HCT116 (cell line): ENCODE results near the gene DLX2. TPM values are rescaled to one million over a fixed set of nuclear protein-coding genes. Genes with fewer than 3 reads are reported as not detected.

ENCODE experiments used
- ATAC-seq: fragments of 200-7000 bp; cut with Tn5 transposase; 2 replicates; pipeline ENCODE4 v1.9.1; 2020; ENCODE audit warnings: mild to moderate bottlenecking, moderate library complexity
- BruUV-seq: library from RNA; stranded (reverse); fragments of 400-500 nt; replicated peaks from 2 replicates; lab custom pipeline; 2021; lab: Mats Ljungman, UMichigan
- CTCF ChIA-PET: fragments of 300-600 bp; sonication (Branson Sonifier 250); formaldehyde crosslinking; loops from one replicate; lab custom pipeline; 2021; ENCODE audit warnings: antibody characterized with exemption; lab: Charles Lee
- POLR2A ChIA-PET: fragments of 300-600, 350-600 bp; sonication (Branson Sonifier 250); formaldehyde crosslinking; loops from one replicate; lab custom pipeline; 2021; ENCODE audit warnings: antibody characterized with exemption; lab: Charles Lee
- RAD21 ChIA-PET, 2 experiments: fragments of 300-600 bp; sonication (Branson Sonifier 250); formaldehyde crosslinking; loops; one replicate each; lab custom pipeline; 2023; ENCODE audit warnings: low total read pairs in 2 of 2; ENCODE audit not compliant: uncharacterized antibody in 2 of 2, unreplicated experiment in 2 of 2, low non-redundant PET in 1 of 2; lab: Charles Lee
- DNase-seq: peaks from one replicate; pipeline ENCODE4 v3.0.0-alpha.2; 2010; ENCODE audit warnings: low read depth, low spot score
- H2AFZ ChIP-seq: fragments of 200-600 bp; shearing (Covaris generic), sonication (generic); 2 replicates; pipeline ENCODE4 v1.6.1; 2017; ENCODE audit warnings: low read depth, mixed run types, mixed read lengths, antibody characterized with exemption, low read length; ENCODE audit not compliant: poor library complexity, severe bottlenecking
- H3K27ac ChIP-seq: 2 replicates; pipeline ENCODE4 v1.5.1; 2012; ENCODE audit warnings: low read depth, low read length
- H3K27me3 ChIP-seq: fragments of 200-600 bp; sonication (generic); 2 replicates; pipeline ENCODE4 v1.6.1; 2016; ENCODE audit warnings: mixed run types, low read length, mixed read lengths; ENCODE audit not compliant: insufficient read depth
- H3K36me3 ChIP-seq, 2 experiments: fragments of 200-500 bp in 1 of 2; fragments of 200-600 bp in 1 of 2; sonication (Bioruptor generic) in 1 of 2; sonication (generic) in 1 of 2; 2 replicates each; pipeline versions ENCODE4 v1.5.1 to v1.6.1; 2014 to 2016; ENCODE audit warnings: low read length in 2 of 2, inconsistent platforms in 1 of 2, mixed read lengths in 1 of 2, mixed run types in 1 of 2; ENCODE audit not compliant: insufficient read depth in 2 of 2, control insufficient read depth in 1 of 2
- H3K4me1 ChIP-seq, 2 experiments: fragments of 200-600 bp in 1 of 2; sonication (generic) in 1 of 2; 2 replicates each; pipeline versions ENCODE4 v1.5.1 to v1.6.1; 2012 to 2017; ENCODE audit warnings: low read length in 2 of 2, inconsistent platforms in 1 of 2, mild to moderate bottlenecking in 1 of 2, mixed read lengths in 1 of 2, mixed run types in 1 of 2, moderate library complexity in 1 of 2; ENCODE audit not compliant: insufficient read depth in 2 of 2, control insufficient read depth in 1 of 2
- H3K4me2 ChIP-seq: fragments of 200-600 bp; sonication (generic); 2 replicates; pipeline ENCODE4 v1.6.1; 2017; ENCODE audit warnings: mixed run types, low read length, mixed read lengths
- H3K4me3 ChIP-seq, 2 experiments: fragments of 200-600 bp in 1 of 2; sonication (generic) in 1 of 2; replicated peaks in 1 of 2; 2 replicates each; pipeline ENCODE4 v1.5.1; 2011 to 2016; ENCODE audit warnings: low read length in 2 of 2, control low read depth in 1 of 2, low read depth in 1 of 2, mild to moderate bottlenecking in 1 of 2, mixed read lengths in 1 of 2, mixed run types in 1 of 2
- H3K79me2 ChIP-seq: fragments of 200-600 bp; sonication (generic); 2 replicates; pipeline ENCODE4 v1.6.1; 2017; ENCODE audit warnings: mild to moderate bottlenecking, mixed run types, low read length, moderate library complexity, mixed read lengths; ENCODE audit not compliant: insufficient read depth
- H3K9ac ChIP-seq: fragments of 200-600 bp; sonication (generic); 2 replicates; pipeline ENCODE4 v1.6.1; 2016; ENCODE audit warnings: low read length, mixed read lengths
- H3K9me2 ChIP-seq: fragments of 200-600 bp; sonication (generic), shearing (Covaris generic); 2 replicates; pipeline ENCODE4 v1.6.1; 2017; ENCODE audit warnings: mixed run types, mild to moderate bottlenecking, moderate library complexity; ENCODE audit not compliant: insufficient read depth
- H3K9me3 ChIP-seq, 2 experiments: fragments of 200-500 bp in 1 of 2; fragments of 200-600 bp in 1 of 2; sonication (Bioruptor generic) in 1 of 2; sonication (generic) in 1 of 2; 2 replicates each; pipeline ENCODE4 v1.6.1; 2014 to 2017; ENCODE audit warnings: low read length in 2 of 2, mixed read lengths in 2 of 2, inconsistent platforms in 1 of 2, low read depth in 1 of 2, mild to moderate bottlenecking in 1 of 2, mixed run types in 1 of 2, moderate library complexity in 1 of 2; ENCODE audit not compliant: control insufficient read depth in 1 of 2, insufficient read depth in 1 of 2
- H4K20me1 ChIP-seq: fragments of 200-600 bp; sonication (generic), shearing (Covaris generic); 2 replicates; pipeline ENCODE4 v1.6.1; 2017; ENCODE audit warnings: mixed run types, mild to moderate bottlenecking, moderate library complexity; ENCODE audit not compliant: insufficient read depth
- ATF3 ChIP-seq: IDR thresholded peaks from 2 replicates; pipeline ENCODE4 v1.6.1; 2012
- CBX3 ChIP-seq: IDR thresholded peaks from 2 replicates; pipeline ENCODE4 v1.6.1; 2012; ENCODE audit warnings: low read depth
- CEBPB ChIP-seq: IDR thresholded peaks from 2 replicates; pipeline ENCODE4 v1.6.1; 2012; ENCODE audit warnings: low read depth
- EGR1 ChIP-seq: IDR thresholded peaks from 2 replicates; pipeline ENCODE4 v1.6.1; 2012; ENCODE audit warnings: low read depth
- ELF1 ChIP-seq: IDR thresholded peaks from 2 replicates; pipeline ENCODE4 v1.6.1; 2012; ENCODE audit warnings: low read depth, borderline replicate concordance
- REST ChIP-seq: IDR thresholded peaks from 2 replicates; pipeline ENCODE4 v1.6.1; 2012; ENCODE audit warnings: low read depth
- ZFX ChIP-seq: fragments of 450-650 bp; IDR thresholded peaks from 2 replicates; pipeline ENCODE4 v1.6.1; 2017
- intact Hi-C: fragments of 100-400 bp; cut with micrococcal nuclease; formaldehyde crosslinking; loops from 2 replicates; pipeline ENCODE4 v1.10.0; 2022
- total RNA-seq: library from RNA; stranded (reverse); gene quantifications from one replicate; pipeline ENCODE4 v1.2.1, GENCODE V29; 2021; ENCODE audit not compliant: unreplicated experiment

The DLX2 gene
- total RNA-seq, 1 experiment from 2014 or later: 3.7 TPM

GRCh38 chr2:172079838-172080640 is 22.7 kb downstream of the DLX2 start:
- H3K4me3 ChIP-seq: no peak overlapping the region
- intact Hi-C loops: no loop called here
- no peaks in the 10 kb centered on the region for H3K9me3 ChIP-seq
- no peak overlapping the region for H2AFZ ChIP-seq
- no peak overlapping the region for H3K27ac ChIP-seq
- no peaks in the 10 kb centered on the region for H3K27me3 ChIP-seq
- DNase-seq (no peak), ATAC-seq (no peak)
- no TSS peak for BruUV-seq
- H4K20me1 ChIP-seq: no peaks in the 10 kb centered on the region
- TF ChIP-seq ELF1: no peak
- no peak for TF ChIP-seq CBX3
- TF ChIP-seq EGR1: no peak
- no peak for TF ChIP-seq ZFX
- TF ChIP-seq REST: no peak
- no peak for TF ChIP-seq ATF3
- TF ChIP-seq CEBPB: no peak
- no peaks in the 10 kb centered on the region for H3K79me2 ChIP-seq
- ChIA-PET POLR2A (interaction anchor here (0.7 kb wide), 1 partner anchor 56 kb away, joined by 3 read pairs; no protein-coding TSS in a partner anchor), RAD21 (no interaction called here), CTCF (no interaction called here)
- no peaks in the 10 kb centered on the region for H3K9me2 ChIP-seq
- no peak overlapping the region for H3K4me2 ChIP-seq
- peaks cover 0 to 11% of the 10 kb centered on the region in 2 experiments; a peak in 1 of 4 replicates for H3K4me1 ChIP-seq
- H3K9ac ChIP-seq: no peak overlapping the region
- no peaks in the 10 kb centered on the region for H3K36me3 ChIP-seq
